Osteoblast (primary cell): ENCODE results near the gene ZBTB22. TPM values are rescaled to one million over a fixed set of nuclear protein-coding genes. Genes with fewer than 3 reads are reported as not detected.

Source experiments
- DNase-seq: peaks from one replicate; pipeline ENCODE4 v3.0.0; 2011; ENCODE audit warnings: low spot score, mixed read lengths; ENCODE audit not compliant: insufficient read length; ENCODE audit errors: missing footprints
- H2AFZ ChIP-seq: 2 replicates; pipeline ENCODE4 v1.6.0; 2011; ENCODE audit warnings: mild to moderate bottlenecking, low read length
- H3K27ac ChIP-seq: 2 replicates; pipeline ENCODE4 v1.5.1; 2011; ENCODE audit warnings: mild to moderate bottlenecking, low read depth, low read length, moderate library complexity
- H3K27me3 ChIP-seq: 2 replicates; pipeline ENCODE4 v1.6.0; 2012; ENCODE audit warnings: mild to moderate bottlenecking, control low read depth, inconsistent platforms, low read length, moderate library complexity; ENCODE audit not compliant: insufficient read depth
- H3K36me3 ChIP-seq: 2 replicates; pipeline ENCODE4 v1.5.1; 2011; ENCODE audit warnings: mild to moderate bottlenecking, low read length, control low read depth, moderate library complexity; ENCODE audit not compliant: insufficient read depth
- H3K4me1 ChIP-seq: 2 replicates; pipeline ENCODE4 v1.5.1; 2011; ENCODE audit warnings: mild to moderate bottlenecking, low read length, control low read depth, moderate library complexity; ENCODE audit not compliant: insufficient read depth
- H3K4me2 ChIP-seq: 2 replicates; pipeline ENCODE4 v1.6.0; 2011; ENCODE audit warnings: mild to moderate bottlenecking, low read length; ENCODE audit not compliant: insufficient read depth
- H3K4me3 ChIP-seq: fragments of 200-600 bp; sonication (generic); 3 replicates; pipeline ENCODE4 v1.5.1; 2012; ENCODE audit warnings: mild to moderate bottlenecking, low read length, inconsistent platforms; ENCODE audit not compliant: insufficient read depth
- H3K79me2 ChIP-seq: 2 replicates; pipeline ENCODE4 v1.6.0; 2012; ENCODE audit warnings: mild to moderate bottlenecking, low read length, control low read depth, inconsistent platforms; ENCODE audit not compliant: insufficient read depth
- H3K9me3 ChIP-seq: 2 replicates; pipeline ENCODE4 v1.5.1; 2011; ENCODE audit warnings: low read depth, low read length, control low read depth
- H4K20me1 ChIP-seq: 2 replicates; pipeline ENCODE4 v1.6.0; 2012; ENCODE audit warnings: mild to moderate bottlenecking, low read length, control low read depth; ENCODE audit not compliant: insufficient read depth
- CTCF ChIP-seq: IDR thresholded peaks from 2 replicates; pipeline ENCODE4 v1.5.1; 2011; ENCODE audit warnings: mild to moderate bottlenecking, low read depth, low read length, moderate library complexity; ENCODE audit errors: extremely low read depth
- total RNA-seq: library from RNA; depleted of rRNA; stranded (reverse); fragments of >200 nt; gene quantifications from 2 replicates; pipeline ENCODE4 v1.2.3, GENCODE V29; 2012

ZBTB22 gene
- total RNA-seq, 1 donor = 19.5 TPM

DNA sequence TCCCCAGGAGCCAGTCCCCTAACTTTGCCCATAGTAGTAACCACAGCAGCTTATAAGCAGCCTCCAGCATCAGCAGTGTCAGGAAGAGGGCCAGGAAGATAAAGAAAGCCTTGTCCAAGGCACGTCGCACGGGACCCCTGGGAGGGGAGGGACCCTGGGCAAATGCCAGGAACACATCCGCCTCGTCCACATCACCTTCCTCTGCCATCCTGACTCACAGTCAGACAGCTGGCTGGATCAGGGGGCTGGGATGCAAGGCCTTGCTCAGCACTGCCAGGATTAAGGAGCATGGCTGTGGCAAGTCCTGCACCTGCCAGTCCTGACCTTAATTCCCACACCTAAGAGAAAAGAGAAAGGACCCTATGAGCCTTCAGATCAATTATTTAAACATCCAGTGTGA is 11.5 kb upstream of the ZBTB22 start:
- Histone ChIP-seq H3K79me2 (no peaks in the 10 kb centered on the region), H3K9me3 (no peaks in the 10 kb centered on the region), H3K4me1 (no peaks in the 10 kb centered on the region), H3K4me2 (no peak overlapping the region), H2AFZ (no peak overlapping the region), H3K4me3 (no peak overlapping the region), H3K27ac (no peak overlapping the region), H3K27me3 (no peaks in the 10 kb centered on the region), H3K36me3 (no peaks in the 10 kb centered on the region), H4K20me1 (no peaks in the 10 kb centered on the region)
- TF ChIP-seq CTCF = no peak
- DNase-seq = peak; percentile 3

DNA sequence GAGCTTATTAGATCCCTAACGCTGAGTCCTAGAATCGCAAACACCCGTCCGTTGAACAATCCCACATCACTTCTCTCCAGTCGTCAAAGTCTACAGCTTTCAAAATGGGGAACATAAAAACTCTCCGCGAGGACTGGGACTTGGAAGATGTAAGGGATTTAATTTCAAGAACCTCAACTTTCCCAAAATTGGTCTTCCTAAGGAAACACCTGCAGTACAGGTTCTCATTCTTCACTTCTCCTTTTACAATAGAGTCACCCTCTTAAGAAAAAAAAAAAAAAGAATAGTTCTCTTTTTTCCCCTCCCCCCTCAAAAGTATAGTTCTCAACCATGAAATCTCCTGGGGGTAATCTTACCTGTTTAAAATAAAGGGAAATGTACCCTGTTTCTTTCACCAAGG is 6.6 kb upstream of the ZBTB22 start:
- no peak overlapping the region for H2AFZ ChIP-seq
- no peak overlapping the region for H3K27ac ChIP-seq
- peaks cover 11% of the 10 kb centered on the region for H3K36me3 ChIP-seq
- H3K79me2 ChIP-seq = peaks cover 26% of the 10 kb centered on the region
- no peaks in the 10 kb centered on the region for H3K27me3 ChIP-seq
- H3K4me1 ChIP-seq = peaks cover 39% of the 10 kb centered on the region
- peaks cover 7% of the 10 kb centered on the region for H4K20me1 ChIP-seq
- peak overlapping the region; percentile 98 for H3K4me2 ChIP-seq
- H3K4me3 ChIP-seq = peak overlapping the region; percentile 89
- no peak for DNase-seq
- TF ChIP-seq CTCF = no peak
- no peaks in the 10 kb centered on the region for H3K9me3 ChIP-seq

DNA sequence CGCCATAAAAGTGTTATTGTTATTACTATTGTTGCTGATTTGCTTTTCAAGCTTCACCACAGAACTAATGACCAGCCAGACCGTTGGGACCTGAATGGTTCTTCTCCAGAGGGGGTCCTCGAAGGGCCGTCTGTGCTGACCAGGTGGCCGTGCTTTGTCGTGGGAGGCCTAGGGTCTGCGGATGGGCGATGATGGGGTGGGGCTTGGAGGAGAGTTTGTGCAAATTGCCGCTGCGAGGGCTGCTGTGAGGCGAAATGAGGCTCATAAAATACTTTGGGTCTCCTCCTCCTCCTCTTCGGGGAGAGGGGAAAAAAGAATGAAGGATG is 6.0 kb upstream of the ZBTB22 start:
- Histone ChIP-seq H3K36me3 (peaks cover 16% of the 10 kb centered on the region), H3K4me3 (peak overlapping the region; percentile 89), H3K27me3 (no peaks in the 10 kb centered on the region), H3K4me1 (peaks cover 45% of the 10 kb centered on the region), H3K27ac (no peak overlapping the region), H2AFZ (peak overlapping the region; percentile 98), H3K4me2 (peak overlapping the region; percentile 98), H3K79me2 (peaks cover 31% of the 10 kb centered on the region), H3K9me3 (no peaks in the 10 kb centered on the region), H4K20me1 (peaks cover 7% of the 10 kb centered on the region)
- no peak for DNase-seq
- TF ChIP-seq CTCF = no peak

DNA sequence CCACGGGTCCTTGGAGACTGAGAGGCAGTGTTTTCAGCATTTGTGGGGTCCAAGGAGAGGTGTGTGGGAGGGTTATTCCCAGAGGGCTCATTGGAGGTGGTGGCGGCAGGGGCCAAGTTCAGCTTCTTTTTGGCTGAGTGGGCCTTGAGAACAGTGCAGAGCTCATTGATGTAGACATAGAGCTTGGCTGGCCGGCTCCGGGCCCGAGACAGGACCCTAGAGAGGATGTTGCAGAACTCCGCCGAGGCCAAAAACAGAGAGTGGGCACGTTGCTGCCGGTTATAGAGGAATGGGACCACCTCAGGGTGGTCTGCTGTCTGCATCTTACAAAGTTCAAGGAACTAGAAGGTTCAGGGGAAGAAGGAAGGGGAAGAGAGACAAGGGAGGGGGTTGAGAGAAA is 3.7 kb upstream of the ZBTB22 start:
- Histone ChIP-seq H3K4me2 (peak overlapping the region; percentile 98), H3K79me2 (peaks cover 41% of the 10 kb centered on the region), H3K27me3 (no peaks in the 10 kb centered on the region), H3K4me3 (peak overlapping the region; percentile 89), H3K9me3 (no peaks in the 10 kb centered on the region), H4K20me1 (peaks cover 17% of the 10 kb centered on the region), H2AFZ (no peak overlapping the region), H3K4me1 (peaks cover 55% of the 10 kb centered on the region), H3K36me3 (peaks cover 19% of the 10 kb centered on the region), H3K27ac (peak overlapping the region; percentile 98)
- TF ChIP-seq CTCF = no peak
- no peak for DNase-seq
